ENCODE measurements around the gene PITPNC1.

GRCh38 chr17:67439269-67439668 lies 62.2 kb downstream of the PITPNC1 start:
- no peak for TF ChIP-seq CTCF (IDR thresholded peaks at IDR 0.05)
- no peak for TF ChIP-seq POLR2A (IDR thresholded peaks at IDR 0.05)

Data from esophagus squamous epithelium (tissue), 4 donors.